Superior temporal gyrus (tissue), 1 donor: ENCODE results near the gene CACNA2D3.

Source experiments
- DNase-seq: peaks from one replicate; pipeline ENCODE4 v3.0.0-alpha.2; 2016; ENCODE audit errors: extremely low spot score

The CACNA2D3 gene

DNA sequence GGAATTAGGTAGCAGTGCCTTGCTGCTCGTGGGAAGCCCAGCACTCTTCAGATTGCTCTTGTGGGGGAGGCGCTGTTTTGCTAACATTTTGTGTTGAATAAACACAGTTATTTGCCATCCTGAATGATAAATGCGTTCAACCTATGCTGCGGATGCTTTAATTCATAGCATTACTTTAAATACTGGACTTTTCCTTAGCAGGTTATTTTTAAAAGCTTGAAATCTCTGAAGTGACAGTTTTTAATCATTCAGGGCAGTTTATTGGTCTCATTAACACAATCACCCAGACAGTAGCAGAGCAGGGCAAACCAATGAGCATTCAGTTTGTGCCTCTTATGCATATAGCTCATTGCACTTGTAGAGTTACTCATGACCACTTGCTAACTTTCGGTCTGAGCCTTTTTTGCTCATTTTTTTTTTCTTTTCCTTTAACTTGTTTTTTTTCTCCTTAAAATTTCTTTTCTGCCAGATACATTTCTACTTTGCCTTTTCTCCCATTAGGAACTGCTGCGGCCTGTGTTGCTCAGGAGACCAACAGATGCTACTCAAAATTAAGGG, 5.2 kb downstream of the CACNA2D3 start:
- DNase-seq: no peak

DNA sequence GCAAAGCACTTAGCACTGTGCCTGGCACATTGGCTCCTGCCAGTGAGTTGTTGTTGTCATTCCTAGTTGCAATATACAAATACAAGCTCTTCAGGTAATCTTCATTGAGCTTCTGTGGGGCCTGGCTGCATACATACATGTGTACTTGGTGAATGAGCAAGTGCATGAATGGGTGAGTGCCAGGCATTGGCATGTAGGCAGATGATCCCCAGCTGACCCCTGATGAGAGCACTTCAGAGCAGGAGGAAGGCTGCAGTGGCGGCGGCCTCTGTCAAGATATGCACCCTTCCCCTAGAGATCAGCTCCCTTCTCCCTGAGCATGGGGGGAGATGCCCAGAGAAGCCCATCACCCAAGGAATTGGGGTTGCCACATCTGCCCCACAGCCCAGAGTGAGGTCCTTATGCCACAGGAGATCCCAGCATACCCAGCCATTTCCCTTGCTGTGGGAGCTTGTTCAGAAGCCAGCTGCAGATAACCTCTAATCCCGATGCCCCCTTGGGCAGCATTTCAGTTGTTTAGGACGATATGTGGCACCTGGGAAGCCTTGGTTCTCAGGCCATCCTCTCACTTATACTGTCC, 8.8 kb downstream of the CACNA2D3 start:
- DNase-seq: no peak

DNA sequence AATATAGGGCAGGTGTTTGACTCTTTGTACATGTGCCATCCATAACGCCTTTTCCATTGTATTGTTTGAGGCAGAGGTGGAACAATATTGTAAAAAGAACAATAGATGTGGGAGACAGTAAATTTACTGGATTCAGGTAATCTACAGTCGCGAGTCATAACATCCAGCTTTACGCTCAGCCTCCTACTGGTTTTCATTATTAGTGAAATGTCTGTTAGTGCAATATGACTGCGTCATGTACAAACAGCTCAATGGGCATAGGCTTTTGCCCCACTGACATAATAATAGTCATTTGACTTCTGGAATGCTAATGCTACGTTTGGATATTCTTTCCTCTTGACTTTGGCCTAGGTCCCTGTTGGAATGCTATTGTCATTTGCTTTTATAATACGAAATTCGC, 9.5 kb downstream of the CACNA2D3 start:
- no peak for DNase-seq

DNA sequence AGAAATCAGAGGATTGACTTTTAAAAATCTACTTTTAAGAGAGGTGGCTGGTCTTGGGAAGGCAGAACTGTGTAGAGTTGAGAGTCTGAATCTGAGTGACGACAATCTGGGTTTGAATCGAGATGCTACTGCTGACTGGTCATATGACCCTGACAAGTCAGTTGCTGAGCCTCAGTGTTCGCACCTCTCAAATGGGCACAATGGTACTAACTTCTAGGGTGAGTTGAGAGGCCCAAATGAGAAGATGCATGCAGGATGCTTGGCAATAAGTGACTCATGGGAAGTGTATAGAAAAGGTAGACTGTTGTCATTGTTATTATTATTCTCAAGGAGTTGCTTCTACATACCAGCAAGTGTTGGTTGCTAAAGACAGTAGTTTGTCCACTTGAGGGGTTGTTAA, 10.3 kb downstream of the CACNA2D3 start:
- no peak for DNase-seq

GRCh38 chr3:54133196-54133595, 10.8 kb downstream of the CACNA2D3 start:
- no peak for DNase-seq

- no peak for DNase-seq
Measured at GRCh38 chr3:54134155-54134554, 11.8 kb downstream of the CACNA2D3 start.

- DNase-seq: no peak
Measured at GRCh38 chr3:54134713-54135112, 12.4 kb downstream of the CACNA2D3 start.

GRCh38 chr3:54137311-54137710, 15.0 kb downstream of the CACNA2D3 start:
- no peak for DNase-seq

DNA sequence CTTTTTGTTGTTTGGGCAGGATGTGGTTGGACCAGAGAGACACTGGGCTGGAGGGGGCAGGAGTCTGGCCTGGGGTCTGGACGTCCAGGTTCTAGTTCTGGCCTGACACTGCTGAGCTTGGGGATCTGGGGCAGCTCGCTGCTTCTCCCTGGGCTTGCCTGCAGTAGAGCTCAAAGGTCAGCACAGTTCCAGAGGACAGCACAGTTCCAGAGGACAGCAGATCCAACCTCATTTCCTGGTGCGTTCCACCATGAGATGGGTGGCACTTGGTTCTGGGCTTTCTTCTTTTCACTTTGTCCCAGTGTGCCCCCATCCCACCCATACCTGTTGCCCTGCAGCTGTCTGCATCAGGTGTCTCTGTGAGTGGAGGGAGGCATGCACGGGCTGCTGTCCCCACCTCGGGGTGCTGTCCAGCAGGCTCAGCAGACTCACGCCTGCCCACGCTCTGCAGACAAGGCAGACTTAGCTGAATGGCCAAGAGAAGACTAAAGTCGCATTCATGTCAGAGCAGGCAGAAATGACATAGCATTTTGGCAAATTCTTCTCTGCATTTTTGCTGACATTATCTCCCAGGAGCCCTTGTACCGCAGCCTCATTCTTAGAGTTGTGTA, 16.7 kb downstream of the CACNA2D3 start:
- no peak for DNase-seq

DNA sequence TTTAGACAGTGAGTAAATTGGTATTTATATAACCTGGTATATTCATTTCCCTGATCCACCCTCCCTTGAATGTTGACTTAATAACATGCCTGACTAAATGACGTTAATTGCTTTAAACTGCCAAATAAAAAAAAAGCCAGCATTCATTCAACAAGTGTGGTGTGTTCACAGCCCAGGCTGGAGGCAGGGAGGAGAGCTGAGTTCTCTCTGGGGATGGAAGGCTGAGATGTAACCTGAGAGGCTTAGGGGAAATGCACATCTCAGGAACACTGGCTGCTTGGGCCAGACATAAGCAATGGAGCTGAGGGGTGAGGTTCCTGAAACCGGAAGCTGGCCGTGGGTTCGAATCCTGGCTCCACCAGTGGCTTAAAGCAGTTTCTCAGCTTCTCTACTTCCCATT, 17.3 kb downstream of the CACNA2D3 start:
- no peak for DNase-seq

DNA sequence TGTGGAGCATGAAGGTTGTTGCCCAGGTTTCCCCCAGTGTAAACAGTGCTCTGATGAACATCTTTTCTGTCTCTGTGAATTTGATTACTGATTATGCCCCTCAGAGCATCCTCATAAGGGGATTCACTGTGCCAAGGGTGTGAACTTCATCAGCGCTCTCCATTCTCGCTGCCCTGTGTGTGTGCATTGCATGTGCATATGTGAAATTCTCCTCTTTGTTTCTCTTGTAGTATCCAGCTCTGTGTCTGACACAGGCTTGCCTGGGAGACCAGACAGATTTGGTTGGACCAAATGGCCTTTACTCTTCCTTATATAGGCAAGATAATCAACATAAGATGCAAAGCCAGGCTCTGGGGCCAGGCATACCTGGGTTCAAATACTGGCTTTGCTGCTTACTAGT, 21.9 kb downstream of the CACNA2D3 start:
- DNase-seq: no peak

DNA sequence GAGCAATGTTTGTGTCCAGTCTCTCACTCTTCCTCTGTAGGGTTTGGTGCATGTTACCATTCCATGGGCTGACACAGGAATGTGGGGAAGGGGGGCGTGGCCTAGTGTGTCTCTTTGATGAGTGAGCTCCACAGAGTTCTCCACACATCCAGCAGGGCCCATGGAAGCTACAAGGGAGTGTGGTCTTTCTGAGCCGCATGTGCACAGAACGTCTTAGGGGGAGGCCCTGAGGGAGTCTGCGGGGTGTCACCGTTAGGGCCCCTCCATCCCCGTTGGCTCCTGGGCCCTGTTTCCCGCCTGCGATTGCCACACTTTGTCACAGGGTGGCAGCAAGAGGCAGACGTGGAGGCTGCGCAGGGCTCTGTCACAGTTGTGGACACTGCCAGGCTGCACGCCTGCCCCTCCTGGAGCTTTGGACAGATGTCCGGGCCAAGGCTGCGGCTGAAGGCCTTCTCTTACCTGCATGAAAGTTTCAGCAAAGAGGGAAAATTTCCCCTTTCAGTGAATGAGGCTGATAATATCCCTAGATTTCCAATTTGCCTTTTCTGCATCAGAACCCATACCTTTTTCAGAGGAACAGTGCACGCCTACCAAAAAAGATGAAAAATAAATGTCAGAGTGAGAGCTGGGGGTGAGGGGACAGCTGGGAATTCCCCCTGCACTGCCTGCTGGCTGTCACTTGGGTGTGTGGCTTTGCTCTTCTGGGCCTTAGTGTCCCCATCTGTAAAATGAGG, 24.3 kb downstream of the CACNA2D3 start:
- DNase-seq: peak; percentile 68

- DNase-seq: no peak
Measured at GRCh38 chr3:54150864-54151467, 28.6 kb downstream of the CACNA2D3 start.

DNA sequence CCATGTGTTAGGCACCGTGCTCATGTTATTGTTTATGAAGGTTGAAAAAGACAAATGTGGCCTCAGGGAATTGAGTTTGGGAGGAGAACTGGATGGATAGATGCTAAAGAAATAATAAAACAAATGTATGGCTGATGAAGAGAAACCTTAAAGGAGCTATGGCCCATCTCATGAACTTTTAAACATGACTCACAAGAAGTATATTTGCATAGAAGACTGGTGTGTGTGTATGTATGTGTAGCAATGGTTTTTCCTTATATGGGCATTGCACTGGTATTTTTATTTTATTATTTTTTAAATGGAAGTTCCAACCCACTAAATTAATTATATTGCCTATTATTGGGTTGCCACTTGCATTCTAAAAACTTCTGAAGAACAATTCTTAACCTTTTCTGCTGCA, 31.1 kb downstream of the CACNA2D3 start:
- no peak for DNase-seq

- DNase-seq: no peak
Measured at GRCh38 chr3:54157860-54158259, 35.5 kb downstream of the CACNA2D3 start.

DNA sequence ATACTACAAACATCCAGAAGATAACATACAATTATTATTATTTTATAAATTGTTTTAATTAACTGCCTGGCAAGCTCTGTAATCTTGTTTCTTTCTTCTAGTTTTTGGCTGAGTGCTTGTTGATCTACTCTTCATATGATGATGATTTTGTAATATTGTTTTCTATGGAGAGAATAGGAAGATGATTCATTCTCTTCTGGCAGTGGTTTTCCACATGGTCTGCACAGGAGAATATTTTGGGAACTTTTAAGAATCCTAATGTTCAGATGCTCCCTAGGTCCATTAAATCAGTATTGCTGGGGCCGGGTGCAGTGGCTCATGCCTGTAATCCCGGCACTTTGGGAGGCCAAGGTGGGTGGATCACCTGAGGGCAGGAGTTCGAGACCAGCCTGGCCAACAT, 37.6 kb downstream of the CACNA2D3 start:
- no peak for DNase-seq

- no peak for DNase-seq
Measured at GRCh38 chr3:54163441-54163840, 41.1 kb downstream of the CACNA2D3 start.

- DNase-seq: no peak
Measured at GRCh38 chr3:54164192-54164975, 42.0 kb downstream of the CACNA2D3 start.

GRCh38 chr3:54165865-54166264, 43.5 kb downstream of the CACNA2D3 start:
- DNase-seq: no peak

DNA sequence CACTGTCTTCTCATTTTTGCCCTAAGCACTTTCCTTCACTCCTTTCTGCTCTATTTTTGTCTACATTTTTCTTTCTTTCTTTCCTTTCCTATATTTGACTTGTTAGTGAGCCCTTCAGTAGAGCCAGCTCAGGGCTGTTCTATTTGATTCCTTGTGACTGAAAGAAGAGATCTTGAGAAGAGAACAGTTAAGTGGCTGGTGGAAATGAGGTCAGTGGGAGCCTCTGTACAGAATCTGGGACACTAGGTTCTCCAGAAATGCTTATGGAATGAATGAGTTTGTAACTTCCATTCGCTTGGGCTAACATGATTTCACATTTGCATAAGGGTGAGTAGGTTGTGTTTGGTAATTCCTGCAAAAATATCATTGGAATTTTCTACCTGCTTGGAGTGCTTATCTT, 45.6 kb downstream of the CACNA2D3 start:
- DNase-seq: no peak

DNA sequence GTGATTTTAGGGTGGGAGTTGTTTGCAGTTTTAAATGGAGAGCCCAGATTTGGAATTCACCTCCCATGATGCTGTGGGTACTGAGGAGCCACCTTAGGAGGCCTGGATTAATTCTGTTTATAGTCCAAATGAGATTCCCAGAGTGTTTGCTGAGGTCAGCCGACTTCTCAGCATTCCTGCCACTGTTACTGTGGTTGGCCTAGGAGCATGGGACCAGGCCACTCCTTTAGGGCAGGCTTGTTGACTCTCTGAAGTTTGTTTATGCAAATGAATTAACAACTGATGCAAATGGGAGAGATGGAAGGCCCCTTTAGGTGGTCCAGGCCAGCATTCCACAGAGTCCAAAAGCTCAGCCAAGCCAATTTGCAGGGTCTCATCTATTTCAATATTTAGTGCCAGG, 46.1 kb downstream of the CACNA2D3 start:
- no peak for DNase-seq

GRCh38 chr3:54169524-54169923, 47.2 kb downstream of the CACNA2D3 start:
- DNase-seq: no peak
